H1 (cell line): ENCODE results near the gene PCYT1A. TPM values are rescaled to one million over a fixed set of nuclear protein-coding genes. Genes with fewer than 3 reads are reported as not detected.

Experiments
- CTCF ChIA-PET: fragments of 300-600 bp; sonication (Branson Sonifier 250); formaldehyde crosslinking; loops from one replicate; lab custom pipeline; 2021; ENCODE audit not compliant: partially characterized antibody; lab: Charles Lee
- POLR2A ChIA-PET: fragments of 300-600 bp; sonication (Branson Sonifier 250); formaldehyde crosslinking; loops from one replicate; lab custom pipeline; 2021; ENCODE audit warnings: inconsistent platforms; ENCODE audit not compliant: partially characterized antibody; lab: Charles Lee
- DNase-seq, 2 experiments: peaks; one replicate each; pipeline versions ENCODE4 v3.0.0 to v3.0.0-alpha.2; 2010 to 2022; ENCODE audit warnings: low spot score in 2 of 2, low read depth in 1 of 2, mixed read lengths in 1 of 2
- FAIRE-seq: peaks from 2 replicates; lab custom pipeline; 2011; peaks lifted over from hg19 to GRCh38; lab: Jason Lieb, UNC
- H2AFZ ChIP-seq: 2 replicates; pipeline ENCODE4 v1.8.1; 2012; ENCODE audit warnings: low read length, inconsistent platforms
- H2AK5ac ChIP-seq: 2 replicates; pipeline ENCODE4 v1.6.1; 2013; ENCODE audit warnings: low read depth, low read length
- H2BK120ac ChIP-seq: replicated peaks from 2 replicates; pipeline ENCODE3; 2013; ENCODE audit warnings: low read depth, low read length, inconsistent platforms
- H2BK12ac ChIP-seq: 2 replicates; pipeline ENCODE4 v1.6.1; 2013; ENCODE audit warnings: low read depth, low read length
- H2BK15ac ChIP-seq: 2 replicates; pipeline ENCODE4 v1.6.1; 2013; ENCODE audit warnings: low read length
- H2BK20ac ChIP-seq: 2 replicates; pipeline ENCODE4 v1.6.1; 2013; ENCODE audit warnings: low read length
- H2BK5ac ChIP-seq: 2 replicates; pipeline ENCODE4 v1.6.1; 2013; ENCODE audit warnings: low read depth, low read length
- H3K14ac ChIP-seq: 2 replicates; pipeline ENCODE4 v1.6.1; 2013; ENCODE audit warnings: inconsistent platforms; ENCODE audit not compliant: insufficient read length
- H3K18ac ChIP-seq: 2 replicates; pipeline ENCODE4 v1.6.1; 2013; ENCODE audit warnings: low read length; ENCODE audit errors: extremely low read depth
- H3K23ac ChIP-seq: 2 replicates; pipeline ENCODE4 v1.6.1; 2013; ENCODE audit warnings: inconsistent platforms; ENCODE audit not compliant: insufficient read length
- H3K23me2 ChIP-seq: 2 replicates; pipeline ENCODE4 v1.6.1; 2013; ENCODE audit warnings: low read depth, low read length
- H3K27ac ChIP-seq: 2 replicates; pipeline ENCODE4 v1.6.1; 2011; ENCODE audit warnings: low read depth, low read length, inconsistent platforms
- H3K27me3 ChIP-seq, 4 experiments: replicated peaks in 1 of 4; 1 replicate in 1 of 4; 2 replicates in 3 of 4; pipeline versions ENCODE4 v1.6.1 to v1.8.1; 2011 to 2013; ENCODE audit warnings: low read length in 3 of 4, mild to moderate bottlenecking in 3 of 4, inconsistent platforms in 2 of 4, mixed read lengths in 2 of 4, moderate library complexity in 1 of 4; ENCODE audit not compliant: control insufficient read depth in 3 of 4, insufficient read depth in 3 of 4; ENCODE audit errors: extremely low read depth in 1 of 4
- H3K36me3 ChIP-seq, 4 experiments: 2 replicates each; pipeline versions ENCODE4 v1.6.1 to v1.8.1; 2011 to 2013; ENCODE audit warnings: mild to moderate bottlenecking in 4 of 4, low read length in 3 of 4, moderate library complexity in 2 of 4, control low read depth in 1 of 4, inconsistent platforms in 1 of 4; ENCODE audit not compliant: insufficient read depth in 4 of 4, control insufficient read depth in 2 of 4
- H3K4ac ChIP-seq: replicated peaks from 2 replicates; pipeline ENCODE3; 2013; ENCODE audit warnings: low read length, low read depth, mixed read lengths, inconsistent platforms; ENCODE audit not compliant: insufficient read length
- H3K4me1 ChIP-seq, 4 experiments: replicated peaks in 1 of 4; 1 replicate in 1 of 4; 2 replicates in 3 of 4; pipeline versions ENCODE4 v1.6.1 to v1.8.1; 2011 to 2013; ENCODE audit warnings: low read length in 3 of 4, inconsistent platforms in 2 of 4, mixed read lengths in 1 of 4; ENCODE audit not compliant: insufficient read depth in 4 of 4, control insufficient read depth in 3 of 4
- H3K4me2 ChIP-seq, 2 experiments: 2 replicates each; pipeline versions ENCODE4 v1.6.1 to v1.8.1; 2011 to 2013; ENCODE audit warnings: low read depth in 2 of 2, low read length in 2 of 2, control low read depth in 1 of 2, inconsistent platforms in 1 of 2, mild to moderate bottlenecking in 1 of 2; ENCODE audit not compliant: insufficient read depth in 1 of 2
- H3K4me3 ChIP-seq, 4 experiments: fragments of 200-600, 300-600 bp in 1 of 4; sonication (generic), shearing (Covaris generic), sonication (Bioruptor Twin) in 1 of 4; 2 replicates each; pipeline versions ENCODE4 v1.5.1 to v1.8.1; 2011 to 2016; ENCODE audit warnings: low read length in 4 of 4, low read depth in 3 of 4, control low read depth in 2 of 4, inconsistent platforms in 2 of 4, mild to moderate bottlenecking in 2 of 4, mixed read lengths in 1 of 4, moderate library complexity in 1 of 4; ENCODE audit not compliant: insufficient read depth in 2 of 4; ENCODE audit errors: extremely low read depth in 1 of 4
- H3K56ac ChIP-seq: replicated peaks from 2 replicates; pipeline ENCODE3; 2013; ENCODE audit warnings: low read depth, mild to moderate bottlenecking, mixed read lengths, low read length, inconsistent platforms; ENCODE audit not compliant: insufficient read length
- H3K79me1 ChIP-seq: 2 replicates; pipeline ENCODE4 v1.6.1; 2013; ENCODE audit warnings: low read depth, low read length, control low read depth
- H3K79me2 ChIP-seq, 2 experiments: 2 replicates each; pipeline versions ENCODE4 v1.6.1 to v1.8.1; 2012 to 2013; ENCODE audit warnings: low read length in 2 of 2, mild to moderate bottlenecking in 2 of 2, inconsistent platforms in 1 of 2; ENCODE audit not compliant: insufficient read depth in 2 of 2, control insufficient read depth in 1 of 2
- H3K9ac ChIP-seq, 4 experiments: replicated peaks in 1 of 4; 1 replicate in 1 of 4; 2 replicates in 3 of 4; pipeline versions ENCODE4 v1.6.1 to v1.8.1; 2011 to 2013; ENCODE audit warnings: low read depth in 3 of 4, low read length in 3 of 4, control low read depth in 2 of 4, mild to moderate bottlenecking in 2 of 4, moderate library complexity in 2 of 4, inconsistent platforms in 1 of 4; ENCODE audit errors: extremely low read depth in 1 of 4
- H3K9me3 ChIP-seq, 2 experiments: 2 replicates each; pipeline versions ENCODE4 v1.6.1 to v1.8.1; 2012 to 2013; ENCODE audit warnings: mild to moderate bottlenecking in 2 of 2, moderate library complexity in 2 of 2, control low read depth in 1 of 2, inconsistent platforms in 1 of 2, low read depth in 1 of 2, low read length in 1 of 2, mixed read lengths in 1 of 2; ENCODE audit not compliant: insufficient read depth in 2 of 2
- H4K20me1 ChIP-seq, 2 experiments: replicated peaks in 1 of 2; 2 replicates each; pipeline versions ENCODE3 to v1.8.1; 2011 to 2013; ENCODE audit warnings: inconsistent platforms in 2 of 2, low read length in 2 of 2, mild to moderate bottlenecking in 1 of 2; ENCODE audit not compliant: insufficient read depth in 2 of 2, control insufficient read depth in 1 of 2
- H4K5ac ChIP-seq: 2 replicates; pipeline ENCODE4 v1.6.1; 2013; ENCODE audit warnings: low read length, low read depth, mixed read lengths, inconsistent platforms; ENCODE audit not compliant: insufficient read length
- H4K8ac ChIP-seq: 2 replicates; pipeline ENCODE4 v1.8.0; 2013; ENCODE audit warnings: mild to moderate bottlenecking, moderate library complexity, low read length, inconsistent platforms; ENCODE audit not compliant: insufficient read depth; ENCODE audit errors: extremely low read depth
- H4K91ac ChIP-seq: replicated peaks from 2 replicates; pipeline ENCODE3; 2013; ENCODE audit warnings: low read length, mixed read lengths, inconsistent platforms; ENCODE audit not compliant: insufficient read length
- ATF2 ChIP-seq: IDR thresholded peaks from 2 replicates; pipeline ENCODE4 v1.6.1; 2012; ENCODE audit warnings: low read length, inconsistent platforms
- BCL11A ChIP-seq, 2 experiments: IDR thresholded peaks; one replicate each; pipeline ENCODE4 v1.6.1; 2011; ENCODE audit warnings: low read depth in 2 of 2, low read length in 2 of 2, mild to moderate bottlenecking in 2 of 2
- BRCA1 ChIP-seq: IDR thresholded peaks from 2 replicates; pipeline ENCODE4 v1.6.1; 2012; ENCODE audit warnings: low read depth, low read length, improper control_type of control experiment
- CHD2 ChIP-seq: IDR thresholded peaks from 2 replicates; pipeline ENCODE4 v1.6.1; 2012; ENCODE audit warnings: low read length, improper control_type of control experiment
- CTBP2 ChIP-seq: IDR thresholded peaks from 2 replicates; pipeline ENCODE4 v1.7.0; 2011; ENCODE audit warnings: borderline replicate concordance, mild to moderate bottlenecking, moderate library complexity, mixed read lengths, low read length; ENCODE audit not compliant: insufficient read depth, insufficient read length
- GABPA ChIP-seq: IDR thresholded peaks from 2 replicates; pipeline ENCODE4 v1.6.1; 2011; ENCODE audit warnings: mild to moderate bottlenecking, low read length, moderate library complexity, borderline replicate concordance; ENCODE audit not compliant: insufficient read depth
- HDAC6 ChIP-seq: IDR thresholded peaks from one replicate; pipeline ENCODE4 v1.7.1; 2012; ENCODE audit warnings: low read depth, mild to moderate bottlenecking, inconsistent platforms, low read length, moderate library complexity
- MAX ChIP-seq: IDR thresholded peaks from 2 replicates; pipeline ENCODE4 v1.6.1; 2012; ENCODE audit warnings: inconsistent platforms
- NANOG ChIP-seq: IDR thresholded peaks from 2 replicates; pipeline ENCODE4 v1.6.1; 2011; ENCODE audit warnings: low read length, low read depth, mild to moderate bottlenecking, inconsistent platforms; ENCODE audit not compliant: insufficient read depth, poor library complexity, severe bottlenecking
- NRF1 ChIP-seq: IDR thresholded peaks from 2 replicates; pipeline ENCODE4 v1.6.1; 2011; ENCODE audit warnings: mild to moderate bottlenecking, low read depth, low read length, improper control_type of control experiment
- POU5F1 ChIP-seq: IDR thresholded peaks from 2 replicates; pipeline ENCODE4 v1.6.1; 2011; ENCODE audit warnings: low read depth, mild to moderate bottlenecking, low read length, moderate library complexity
- RXRA ChIP-seq: IDR thresholded peaks from 2 replicates; pipeline ENCODE4 v1.6.1; 2011; ENCODE audit warnings: low read depth, mild to moderate bottlenecking, low read length, moderate library complexity; ENCODE audit not compliant: insufficient read depth
- WGBS, 2 experiments: shearing (Covaris generic) in 1 of 2; methylation state at CpG; one replicate each; pipeline versions ENCODE4 v1.1.6 to v1.1.7; 2013 to 2015; ENCODE audit warnings: low lambda C conversion rate in 2 of 2, mixed read lengths in 2 of 2, inconsistent platforms in 1 of 2, low coverage in 1 of 2, missing lambda C conversion rate in 1 of 2; ENCODE audit not compliant: insufficient replicate concordance in 2 of 2, insufficient coverage in 1 of 2, insufficient read length in 1 of 2; ENCODE audit errors: extremely low coverage in 1 of 2, missing lambda C conversion rate in 1 of 2; 5-methylcytosine and 5-hydroxymethylcytosine counted together
- polyA plus RNA-seq, 7 experiments: library from polyadenylated mRNA; depleted of rRNA in 3 of 7; stranded (reverse) in 5 of 7; unstranded in 2 of 7; fragments of >200 nt in 5 of 7; fragments of 200-250 nt in 2 of 7; gene quantifications; 1 replicate in 5 of 7; 2 replicates in 1 of 7; 4 replicates in 1 of 7; pipeline versions ENCODE4 v1.2.1 to v1.2.3, GENCODE V29; 2011 to 2013; ENCODE audit warnings: missing spikeins in 2 of 7, mixed read lengths in 2 of 7
- total RNA-seq: library from RNA; stranded (reverse); fragmentation: NEBNext Ultra II Directional; extraction: Animal tissue kit (Norgen Biotek cat#: 25700); gene quantifications from 2 replicates; pipeline ENCODE4 v1.2.1, GENCODE V29; 2021

The PCYT1A gene
- total and polyA plus RNA-seq, 2 of the 8 experiments (the other 6 are each of a cell fraction or from before 2014, with no cell fraction given), result 19.9 to 31.8 TPM

- peaks cover 0 to 3% (median 0%) of the 10 kb centered on the region in 4 experiments; a peak in 2 of 8 replicates for H3K36me3 ChIP-seq
- POLR2A ChIA-PET, result interaction anchor here (0.9 kb wide), 1 partner anchor 27 kb away, joined by 3 read pairs; the partner anchor contains the start of gene PCYT1A
- WGBS, 2 experiments, result 99% methylated on average over 3 of the region's 3 CpGs; no CpG with 5 or more reads in 1 of the 2 experiments
- no peak for TF ChIP-seq GABPA
- no peak for TF ChIP-seq BCL11A (IDR thresholded peaks at IDR 0.05; ENCODE audit: low read depth in 2 of 2, low read length in 2 of 2)
- no peak for TF ChIP-seq MAX
- TF ChIP-seq HDAC6, result no peak
- no peak for TF ChIP-seq CHD2
- no peak for TF ChIP-seq NANOG
- no peak for TF ChIP-seq NRF1
- no peak for TF ChIP-seq POU5F1
- no peak for TF ChIP-seq RXRA
- TF ChIP-seq ATF2, result no peak
- no peak for TF ChIP-seq CTBP2
- TF ChIP-seq BRCA1, result no peak
These were observed 27.1 kb upstream of the PCYT1A start for GRCh38 chr3:196314597-196314996.

More at GRCh38 chr3:196314597-196314996, 27.1 kb upstream of the PCYT1A start:
- H4K8ac ChIP-seq, result no peak overlapping the region
- H3K79me1 ChIP-seq, result no peaks in the 10 kb centered on the region
- FAIRE-seq (no peak), DNase-seq (no peak)
- no peak overlapping the region for H2BK5ac ChIP-seq
- H3K9me3 ChIP-seq, result no peaks in the 10 kb centered on the region
- no peak overlapping the region for H4K5ac ChIP-seq
- no peak overlapping the region for H3K14ac ChIP-seq
- H3K79me2 ChIP-seq, result no peaks in the 10 kb centered on the region
- no peaks in the 10 kb centered on the region for H3K4me1 ChIP-seq
- peaks cover 4% of the 10 kb centered on the region; the same call in 1 of the 2 replicates for H3K23me2 ChIP-seq
- no peak overlapping the region for H2AFZ ChIP-seq
- H2BK12ac ChIP-seq, result no peak overlapping the region
- no peak overlapping the region for H3K56ac ChIP-seq
- H2BK20ac ChIP-seq, result no peak overlapping the region
- no peak overlapping the region for H3K4me3 ChIP-seq
- no peak overlapping the region for H3K4me2 ChIP-seq
- H3K27ac ChIP-seq, result no peak overlapping the region
- H2BK15ac ChIP-seq, result no peak overlapping the region
- no peak overlapping the region for H3K23ac ChIP-seq
- no peak overlapping the region for H3K18ac ChIP-seq
- no peak overlapping the region for H2BK120ac ChIP-seq
- H3K9ac ChIP-seq, result no peak overlapping the region
- H3K4ac ChIP-seq, result no peak overlapping the region
- H2AK5ac ChIP-seq, result no peak overlapping the region
- CTCF ChIA-PET, result interaction anchor here (4.2 kb wide), 1 partner anchor 10 kb away, joined by 19 read pairs; no protein-coding TSS in a partner anchor
- H4K91ac ChIP-seq, result no peak overlapping the region
- H3K27me3 ChIP-seq, result no peaks in the 10 kb centered on the region
- H4K20me1 ChIP-seq, result no peaks in the 10 kb centered on the region
